ENCODE data around the gene NPHP4. TPM values are rescaled to one million over a fixed set of nuclear protein-coding genes. Genes with fewer than 3 reads are reported as not detected.
A peak's percentile ranks its signal among the peaks of the same experiment; 100 is the strongest.

Gene NPHP4
- total and polyA plus RNA-seq, 9 of the 15 experiments (the other 6 are each of a cell fraction or from before 2014, with no cell fraction given), result 0.52 to 26.2 (median 6.7) TPM

DNA sequence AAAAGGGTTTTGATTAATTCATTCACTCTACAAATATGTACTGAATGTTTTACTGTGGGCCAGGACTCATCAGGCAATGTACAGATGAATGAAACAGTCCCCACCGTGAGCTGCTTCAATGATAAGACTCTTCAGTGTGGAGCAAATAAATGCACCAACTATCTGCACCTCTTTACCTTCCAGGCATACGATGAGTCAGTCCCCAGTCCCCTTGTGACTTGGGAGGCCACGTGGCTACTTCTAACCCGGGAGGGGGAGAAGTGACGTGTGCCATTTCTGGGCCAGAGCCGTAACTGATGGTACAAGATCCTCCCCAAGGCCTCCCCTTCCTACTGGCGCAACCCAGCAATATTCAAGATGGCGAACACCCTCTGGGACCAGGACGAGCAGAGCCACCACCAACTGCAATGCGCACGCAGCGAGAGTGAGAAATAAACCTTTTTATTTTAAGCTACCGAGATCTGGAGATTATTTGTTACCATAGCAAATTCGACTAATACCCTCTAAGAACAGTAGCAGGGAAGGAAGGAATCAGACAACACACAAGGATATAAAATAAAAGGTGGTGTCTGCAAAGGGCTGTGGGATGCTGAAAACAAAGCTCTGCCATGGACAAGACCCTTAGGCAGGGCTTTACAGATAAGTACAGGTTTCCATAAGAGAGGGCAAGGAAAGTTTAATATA, 74.5 kb downstream of the NPHP4 start (continued):
- TF ChIP-seq, protein P1, sequence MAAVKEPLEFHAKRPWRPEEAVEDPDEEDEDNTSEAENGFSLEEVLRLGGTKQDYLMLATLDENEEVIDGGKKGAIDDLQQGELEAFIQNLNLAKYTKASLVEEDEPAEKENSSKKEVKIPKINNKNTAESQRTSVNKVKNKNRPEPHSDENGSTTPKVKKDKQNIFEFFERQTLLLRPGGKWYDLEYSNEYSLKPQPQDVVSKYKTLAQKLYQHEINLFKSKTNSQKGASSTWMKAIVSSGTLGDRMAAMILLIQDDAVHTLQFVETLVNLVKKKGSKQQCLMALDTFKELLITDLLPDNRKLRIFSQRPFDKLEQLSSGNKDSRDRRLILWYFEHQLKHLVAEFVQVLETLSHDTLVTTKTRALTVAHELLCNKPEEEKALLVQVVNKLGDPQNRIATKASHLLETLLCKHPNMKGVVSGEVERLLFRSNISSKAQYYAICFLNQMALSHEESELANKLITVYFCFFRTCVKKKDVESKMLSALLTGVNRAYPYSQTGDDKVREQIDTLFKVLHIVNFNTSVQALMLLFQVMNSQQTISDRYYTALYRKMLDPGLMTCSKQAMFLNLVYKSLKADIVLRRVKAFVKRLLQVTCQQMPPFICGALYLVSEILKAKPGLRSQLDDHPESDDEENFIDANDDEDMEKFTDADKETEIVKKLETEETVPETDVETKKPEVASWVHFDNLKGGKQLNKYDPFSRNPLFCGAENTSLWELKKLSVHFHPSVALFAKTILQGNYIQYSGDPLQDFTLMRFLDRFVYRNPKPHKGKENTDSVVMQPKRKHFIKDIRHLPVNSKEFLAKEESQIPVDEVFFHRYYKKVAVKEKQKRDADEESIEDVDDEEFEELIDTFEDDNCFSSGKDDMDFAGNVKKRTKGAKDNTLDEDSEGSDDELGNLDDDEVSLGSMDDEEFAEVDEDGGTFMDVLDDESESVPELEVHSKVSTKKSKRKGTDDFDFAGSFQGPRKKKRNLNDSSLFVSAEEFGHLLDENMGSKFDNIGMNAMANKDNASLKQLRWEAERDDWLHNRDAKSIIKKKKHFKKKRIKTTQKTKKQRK (IDR thresholded peaks at IDR 0.05; ENCODE audit: borderline replicate concordance, low read depth, low read length), result no peak
- TF ChIP-seq RBM34 (IDR thresholded peaks at IDR 0.05; ENCODE audit: borderline replicate concordance, insufficient read depth, low read length), result no peak
- TF ChIP-seq, protein P2, sequence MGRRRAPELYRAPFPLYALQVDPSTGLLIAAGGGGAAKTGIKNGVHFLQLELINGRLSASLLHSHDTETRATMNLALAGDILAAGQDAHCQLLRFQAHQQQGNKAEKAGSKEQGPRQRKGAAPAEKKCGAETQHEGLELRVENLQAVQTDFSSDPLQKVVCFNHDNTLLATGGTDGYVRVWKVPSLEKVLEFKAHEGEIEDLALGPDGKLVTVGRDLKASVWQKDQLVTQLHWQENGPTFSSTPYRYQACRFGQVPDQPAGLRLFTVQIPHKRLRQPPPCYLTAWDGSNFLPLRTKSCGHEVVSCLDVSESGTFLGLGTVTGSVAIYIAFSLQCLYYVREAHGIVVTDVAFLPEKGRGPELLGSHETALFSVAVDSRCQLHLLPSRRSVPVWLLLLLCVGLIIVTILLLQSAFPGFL (CRISPR knock-in tag; IDR thresholded peaks at IDR 0.05), result no peak
- TF ChIP-seq, protein P3, sequence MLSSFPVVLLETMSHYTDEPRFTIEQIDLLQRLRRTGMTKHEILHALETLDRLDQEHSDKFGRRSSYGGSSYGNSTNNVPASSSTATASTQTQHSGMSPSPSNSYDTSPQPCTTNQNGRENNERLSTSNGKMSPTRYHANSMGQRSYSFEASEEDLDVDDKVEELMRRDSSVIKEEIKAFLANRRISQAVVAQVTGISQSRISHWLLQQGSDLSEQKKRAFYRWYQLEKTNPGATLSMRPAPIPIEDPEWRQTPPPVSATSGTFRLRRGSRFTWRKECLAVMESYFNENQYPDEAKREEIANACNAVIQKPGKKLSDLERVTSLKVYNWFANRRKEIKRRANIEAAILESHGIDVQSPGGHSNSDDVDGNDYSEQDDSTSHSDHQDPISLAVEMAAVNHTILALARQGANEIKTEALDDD (IDR thresholded peaks at IDR 0.05), result 0 out of 2 replicates have a peak, but pooled peaks have one; percentile 34
- no peak for TF ChIP-seq ZNF668 (CRISPR knock-in tag; IDR thresholded peaks at IDR 0.05)
- TF ChIP-seq DNMT1 (IDR thresholded peaks at IDR 0.05), result no peak
- no peak for TF ChIP-seq SRSF9 (IDR thresholded peaks at IDR 0.05; ENCODE audit: borderline replicate concordance, low read depth, low read length)
- TF ChIP-seq GTF2F1 (IDR thresholded peaks at IDR 0.05; ENCODE audit: low read depth, low read length), result 0 out of 2 replicates have a peak, but pooled peaks have one; percentile 24
- TF ChIP-seq KAT2B (IDR thresholded peaks at IDR 0.05; ENCODE audit: low read depth, low read length), result no peak
- no peak for TF ChIP-seq RFX1 (IDR thresholded peaks at IDR 0.05)
- TF ChIP-seq, protein P4, sequence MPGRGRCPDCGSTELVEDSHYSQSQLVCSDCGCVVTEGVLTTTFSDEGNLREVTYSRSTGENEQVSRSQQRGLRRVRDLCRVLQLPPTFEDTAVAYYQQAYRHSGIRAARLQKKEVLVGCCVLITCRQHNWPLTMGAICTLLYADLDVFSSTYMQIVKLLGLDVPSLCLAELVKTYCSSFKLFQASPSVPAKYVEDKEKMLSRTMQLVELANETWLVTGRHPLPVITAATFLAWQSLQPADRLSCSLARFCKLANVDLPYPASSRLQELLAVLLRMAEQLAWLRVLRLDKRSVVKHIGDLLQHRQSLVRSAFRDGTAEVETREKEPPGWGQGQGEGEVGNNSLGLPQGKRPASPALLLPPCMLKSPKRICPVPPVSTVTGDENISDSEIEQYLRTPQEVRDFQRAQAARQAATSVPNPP (IDR thresholded peaks at IDR 0.05; ENCODE audit: borderline replicate concordance, insufficient read depth, insufficient read length), result no peak
- TF ChIP-seq ZNF347 (CRISPR knock-in tag; IDR thresholded peaks at IDR 0.05; ENCODE audit: low read depth), result no peak
- TF ChIP-seq PCBP2 (IDR thresholded peaks at IDR 0.05; ENCODE audit: low read depth, low read length, poor library complexity, severe bottlenecking), result no peak
- no peak for TF ChIP-seq ZNF431 (CRISPR knock-in tag; IDR thresholded peaks at IDR 0.05)
- no peak for TF ChIP-seq ZNF780A (CRISPR knock-in tag; IDR thresholded peaks at IDR 0.05)
- peak; percentile 51 for TF ChIP-seq SMAD1 (IDR thresholded peaks at IDR 0.05; ENCODE audit: low read depth, low read length, partially characterized antibody)
- TF ChIP-seq CHD4 (IDR thresholded peaks at IDR 0.05; ENCODE audit: insufficient read depth, insufficient replicate concordance, low read depth, low read length, poor library complexity, severe bottlenecking), result no peak
- peak; percentile 86 for TF ChIP-seq FOXJ2 (tag; IDR thresholded peaks at IDR 0.05)
- TF ChIP-seq TEAD1 (CRISPR knock-in tag; IDR thresholded peaks at IDR 0.05), result no peak
- peak; percentile 94 for TF ChIP-seq PHF8 (IDR thresholded peaks at IDR 0.05; ENCODE audit: borderline replicate concordance, low read length)
